WTC11 (cell line): ENCODE measurements around the gene ATP2A3. TPM values are rescaled to one million over a fixed set of nuclear protein-coding genes. Genes with fewer than 3 reads are reported as not detected.

ENCODE experiments used
- ATAC-seq: fragments of 200-7000 bp; cut with Tn5 transposase; 2 replicates; pipeline ENCODE4 v1.10.0; 2021; ENCODE audit warnings: mild to moderate bottlenecking, moderate library complexity
- CTCF ChIA-PET: fragments of 300-600 bp; sonication (Branson Sonifier 250); formaldehyde crosslinking; loops from one replicate; lab custom pipeline; 2021; ENCODE audit warnings: antibody characterized with exemption; lab: Charles Lee
- POLR2A ChIA-PET: fragments of 350-600 bp; sonication (Branson Sonifier 250); formaldehyde crosslinking; loops from one replicate; lab custom pipeline; 2021; ENCODE audit warnings: antibody characterized with exemption; lab: Charles Lee
- DNase-seq: peaks from one replicate; pipeline ENCODE4 v3.0.0; 2021; ENCODE audit warnings: low spot score
- H3K27ac Mint-ChIP-seq: 2 replicates; pipeline ENCODE4 v1.8.0; 2021; ENCODE audit warnings: mixed read lengths
- H3K27me3 Mint-ChIP-seq: 2 replicates; pipeline ENCODE4 v1.8.0; 2021; ENCODE audit warnings: low read depth, mild to moderate bottlenecking, moderate library complexity, mixed read lengths
- H3K36me3 Mint-ChIP-seq: 2 replicates; pipeline ENCODE4 v1.8.0; 2021; ENCODE audit warnings: mixed read lengths
- H3K4me1 Mint-ChIP-seq: 2 replicates; pipeline ENCODE4 v1.8.0; 2022; ENCODE audit warnings: mixed read lengths
- H3K4me3 Mint-ChIP-seq: 2 replicates; pipeline ENCODE4 v1.8.0; 2021; ENCODE audit warnings: mild to moderate bottlenecking, moderate library complexity, mixed read lengths
- H3K9me3 Mint-ChIP-seq: 2 replicates; pipeline ENCODE4 v1.8.0; 2021; ENCODE audit warnings: mixed read lengths
- AR ChIP-seq: fragments of 250-450 bp; sonication (Bioruptor Pico); IDR thresholded peaks from 2 replicates; pipeline ENCODE4 v1.9.0; 2021; ENCODE audit warnings: mild to moderate bottlenecking
- ARID4B ChIP-seq: sonication (generic); formaldehyde crosslinking; IDR thresholded peaks from 2 replicates; pipeline ENCODE4 v1.8.0; 2023; ENCODE audit warnings: missing genetic modification reagents, mild to moderate bottlenecking, borderline replicate concordance
- CREM ChIP-seq: sonication (generic); formaldehyde crosslinking; IDR thresholded peaks from 2 replicates; pipeline ENCODE4 v1.8.1; 2022; ENCODE audit warnings: mild to moderate bottlenecking, missing genetic modification reagents, moderate library complexity
- EMX1 ChIP-seq: fragments of 250-450 bp; sonication (Bioruptor Pico); IDR thresholded peaks from 2 replicates; pipeline ENCODE4 v1.8.0; 2021; ENCODE audit warnings: mild to moderate bottlenecking
- ERG ChIP-seq: fragments of 250-450 bp; sonication (Bioruptor Pico); IDR thresholded peaks from 2 replicates; pipeline ENCODE4 v1.8.0; 2021; ENCODE audit warnings: mild to moderate bottlenecking
- IRF1 ChIP-seq: sonication (generic); formaldehyde crosslinking; IDR thresholded peaks from 2 replicates; pipeline ENCODE4 v1.8.0; 2023; ENCODE audit warnings: missing genetic modification reagents
- JUN ChIP-seq: sonication (generic); formaldehyde crosslinking; IDR thresholded peaks from 2 replicates; pipeline ENCODE4 v1.8.0; 2023; ENCODE audit warnings: mild to moderate bottlenecking, missing genetic modification reagents
- MLX ChIP-seq: sonication (generic); formaldehyde crosslinking; IDR thresholded peaks from 2 replicates; pipeline ENCODE4 v1.8.1; 2023; ENCODE audit warnings: mild to moderate bottlenecking, missing genetic modification reagents, moderate library complexity
- NR2C2 ChIP-seq: sonication (generic); formaldehyde crosslinking; IDR thresholded peaks from 2 replicates; pipeline ENCODE4 v1.8.0; 2022; ENCODE audit warnings: mild to moderate bottlenecking, missing genetic modification reagents
- TEAD4 ChIP-seq: sonication (generic); formaldehyde crosslinking; IDR thresholded peaks from 2 replicates; pipeline ENCODE4 v1.8.0; 2022; ENCODE audit warnings: mild to moderate bottlenecking, missing genetic modification reagents
- TP53 ChIP-seq: sonication (generic); formaldehyde crosslinking; IDR thresholded peaks from 2 replicates; pipeline ENCODE4 v1.8.1; 2023; ENCODE audit warnings: mild to moderate bottlenecking, missing genetic modification reagents
- USF1 ChIP-seq: sonication (generic); formaldehyde crosslinking; IDR thresholded peaks from 2 replicates; pipeline ENCODE4 v1.8.0; 2022; ENCODE audit warnings: mild to moderate bottlenecking, missing genetic modification reagents
- ZMAT4 ChIP-seq: fragments of 250-450 bp; sonication (Bioruptor Pico); IDR thresholded peaks from 2 replicates; pipeline ENCODE4 v1.9.0; 2021; ENCODE audit warnings: mild to moderate bottlenecking
- ZNF423 ChIP-seq: fragments of 250-450 bp; sonication (Bioruptor Pico); IDR thresholded peaks from 2 replicates; pipeline ENCODE4 v2.1.2; 2022; ENCODE audit warnings: mild to moderate bottlenecking, moderate library complexity
- ZNF425 ChIP-seq: fragments of 250-450 bp; sonication (Bioruptor Pico); conservative IDR thresholded peaks from 2 replicates; pipeline ENCODE4 v1.9.0; 2021; ENCODE audit warnings: mild to moderate bottlenecking
- total RNA-seq: library from RNA; stranded (reverse); gene quantifications from 3 replicates; pipeline ENCODE4 v1.2.3, GENCODE V29; 2021
- TF ChIP-seq, protein P1 (sequence below): sonication (generic); formaldehyde crosslinking; conservative IDR thresholded peaks from 2 replicates; pipeline ENCODE4 v1.8.1; 2022; ENCODE audit warnings: mild to moderate bottlenecking, missing genetic modification reagents
- TF ChIP-seq, protein P2 (sequence below): sonication (generic); formaldehyde crosslinking; IDR thresholded peaks from 2 replicates; pipeline ENCODE4 v1.8.0; 2022; ENCODE audit warnings: mild to moderate bottlenecking, missing genetic modification reagents

The ATP2A3 gene
- total RNA-seq, 1 experiment from 2014 or later, result 37.8 TPM

- TF ChIP-seq AR (CRISPR knock-in tag) (no peak), EMX1 (CRISPR knock-in tag) (no peak), IRF1 (CRISPR knock-in tag) (no peak), USF1 (no peak), TEAD4 (CRISPR knock-in tag) (no peak), JUN (CRISPR knock-in tag) (no peak), ZMAT4 (no peak), TP53 (CRISPR knock-in tag) (no peak)
- TF ChIP-seq, protein P1, sequence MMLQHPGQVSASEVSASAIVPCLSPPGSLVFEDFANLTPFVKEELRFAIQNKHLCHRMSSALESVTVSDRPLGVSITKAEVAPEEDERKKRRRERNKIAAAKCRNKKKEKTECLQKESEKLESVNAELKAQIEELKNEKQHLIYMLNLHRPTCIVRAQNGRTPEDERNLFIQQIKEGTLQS (CRISPR knock-in tag), result no peak
- Mint-ChIP-seq H3K9me3 (no peaks in the 10 kb centered on the region), H3K4me3 (no peak overlapping the region), H3K27me3 (peaks cover 2% of the 10 kb centered on the region; the same call in 1 of the 2 replicates), H3K36me3 (no peaks in the 10 kb centered on the region), H3K27ac (no peak overlapping the region), H3K4me1 (peaks cover 9% of the 10 kb centered on the region)
- ATAC-seq, result no peak
- DNase-seq, result no peak
- POLR2A ChIA-PET, result no interaction called here
- CTCF ChIA-PET, result interaction anchor here (1.0 to 1.6 kb wide), 2 partner anchors 11 to 52 kb away, joined by 3 to 4 read pairs; partner anchors contain the start of gene NCBP3
Observed at GRCh38 chr17:3897731-3898130, 66.5 kb downstream of the ATP2A3 start.

DNA sequence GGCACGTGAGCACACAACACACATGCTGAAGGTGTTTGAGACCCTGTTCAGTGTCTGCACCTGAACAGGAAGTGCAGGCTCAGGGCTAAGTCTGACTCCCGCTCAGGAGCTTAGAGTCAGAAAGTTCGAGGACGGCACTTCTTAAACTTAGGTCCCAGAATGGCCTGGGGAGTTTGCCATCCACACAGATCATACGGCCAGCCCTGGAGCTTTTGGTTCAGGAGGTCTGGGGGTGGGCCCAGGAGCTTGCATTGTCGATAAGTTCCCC lies 67.3 kb downstream of the ATP2A3 start:
- Mint-ChIP-seq H3K4me1 (peaks cover 9% of the 10 kb centered on the region), H3K4me3 (no peak overlapping the region), H3K27me3 (peaks cover 2% of the 10 kb centered on the region; the same call in 1 of the 2 replicates), H3K9me3 (no peaks in the 10 kb centered on the region), H3K27ac (no peak overlapping the region), H3K36me3 (no peaks in the 10 kb centered on the region)
- no peak for DNase-seq
- CTCF ChIA-PET, result interaction anchor here (1.0 to 1.6 kb wide), 2 partner anchors 12 to 51 kb away, joined by 3 to 4 read pairs; partner anchors contain the start of gene NCBP3
- POLR2A ChIA-PET, result no interaction called here
- ATAC-seq, result no peak
- no peak for TF ChIP-seq CREM (CRISPR knock-in tag)
- no peak for TF ChIP-seq USF1
- TF ChIP-seq ARID4B, result no peak
- TF ChIP-seq, protein P2, sequence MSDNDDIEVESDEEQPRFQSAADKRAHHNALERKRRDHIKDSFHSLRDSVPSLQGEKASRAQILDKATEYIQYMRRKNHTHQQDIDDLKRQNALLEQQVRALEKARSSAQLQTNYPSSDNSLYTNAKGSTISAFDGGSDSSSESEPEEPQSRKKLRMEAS (CRISPR knock-in tag), result no peak
- TF ChIP-seq MLX, result no peak
- no peak for TF ChIP-seq NR2C2 (CRISPR knock-in tag)
- TF ChIP-seq ZNF425 (CRISPR knock-in tag), result no peak
- no peak for TF ChIP-seq TEAD4 (CRISPR knock-in tag)
- TF ChIP-seq ZNF423 (CRISPR knock-in tag), result no peak
- TF ChIP-seq ERG, result no peak
